ENCODE measurements around the gene FOSL1. TPM values are rescaled to one million over a fixed set of nuclear protein-coding genes. Genes with fewer than 3 reads are reported as not detected.
A peak's percentile ranks its signal among the peaks of the same experiment; 100 is the strongest.

FOSL1 gene
- total and polyA plus RNA-seq, 2 of the 13 experiments (the other 11 are each of a cell fraction or from before 2014, with no cell fraction given) = 4.0 to 4.1 TPM

- TF ChIP-seq REST (IDR thresholded peaks at IDR 0.05; ENCODE audit: borderline replicate concordance in 1 of 2, low read depth in 1 of 2, low read length in 2 of 2) = peak in 1 of 2 experiments; percentile 50; a peak in 1 of 4 replicates
- TF ChIP-seq KLF15 (CRISPR knock-in tag; IDR thresholded peaks at IDR 0.05; ENCODE audit: borderline replicate concordance) = peak; percentile 72; the same call in 1 of the 2 replicates
- peak; percentile 16; the same call in 1 of the 2 replicates for TF ChIP-seq HNRNPUL1 (IDR thresholded peaks at IDR 0.05; ENCODE audit: low read depth, low read length)
- no peak for TF ChIP-seq SOX6 (IDR thresholded peaks at IDR 0.05)
- peak; percentile 89 for TF ChIP-seq SOX6 (CRISPR knock-in tag; IDR thresholded peaks at IDR 0.05)
- TF ChIP-seq CBX5 (CRISPR knock-in tag; IDR thresholded peaks at IDR 0.05; ENCODE audit: borderline replicate concordance) = peak; percentile 49; the same call in 1 of the 2 replicates
- peak; percentile 89 for TF ChIP-seq ZBTB25 (CRISPR knock-in tag; IDR thresholded peaks at IDR 0.05)
- TF ChIP-seq POGZ (CRISPR knock-in tag; IDR thresholded peaks at IDR 0.05) = peak; percentile 38; the same call in 1 of the 2 replicates
- TF ChIP-seq BCL6 (CRISPR knock-in tag; IDR thresholded peaks at IDR 0.05) = peak; percentile 46; the same call in 1 of the 2 replicates
- TF ChIP-seq ZNF746 (CRISPR knock-in tag; IDR thresholded peaks at IDR 0.05) = 0 out of 2 replicates have a peak, but pooled peaks have one; percentile 67
- TF ChIP-seq MXD4 (CRISPR knock-in tag; IDR thresholded peaks at IDR 0.05) = peak; percentile 63
- peak; percentile 30; the same call in 1 of the 2 replicates for TF ChIP-seq ZNF441 (CRISPR knock-in tag; IDR thresholded peaks at IDR 0.05; ENCODE audit: borderline replicate concordance)
- TF ChIP-seq ZNF18 (CRISPR knock-in tag; IDR thresholded peaks at IDR 0.05; ENCODE audit: insufficient replicate concordance) = peak; percentile 21
- TF ChIP-seq CAMTA2 (CRISPR knock-in tag; IDR thresholded peaks at IDR 0.05; ENCODE audit: borderline replicate concordance) = 0 out of 2 replicates have a peak, but pooled peaks have one; percentile 46
- peak; percentile 96 for TF ChIP-seq ZNF143 (CRISPR knock-in tag; IDR thresholded peaks at IDR 0.05)
- peak; percentile 96; the same call in 1 of the 2 replicates for TF ChIP-seq ZNF567 (CRISPR knock-in tag; IDR thresholded peaks at IDR 0.05; ENCODE audit: borderline replicate concordance)
- TF ChIP-seq FOXP1 (IDR thresholded peaks at IDR 0.05) = no peak
- no peak for TF ChIP-seq FOXP1 (CRISPR knock-in tag; IDR thresholded peaks at IDR 0.05)
- TF ChIP-seq ZNF12 (CRISPR knock-in tag; IDR thresholded peaks at IDR 0.05) = peak; percentile 69
- peak; percentile 59; the same call in 1 of the 2 replicates for TF ChIP-seq ZMYM4 (CRISPR knock-in tag; IDR thresholded peaks at IDR 0.05)
- TF ChIP-seq ZNF496 (CRISPR knock-in tag; IDR thresholded peaks at IDR 0.05; ENCODE audit: insufficient replicate concordance) = no peak
- TF ChIP-seq KAT8 (CRISPR knock-in tag; IDR thresholded peaks at IDR 0.05) = peak; percentile 92
- TF ChIP-seq HDAC2 (CRISPR knock-in tag; IDR thresholded peaks at IDR 0.05) = peak; percentile 68; the same call in 1 of the 2 replicates
- peak; percentile 70; the same call in 1 of the 2 replicates for TF ChIP-seq ZNF776 (CRISPR knock-in tag; IDR thresholded peaks at IDR 0.05)
Observed at GRCh38 chr11:65857853-65858680, 42.1 kb downstream of the FOSL1 start, which contains the start of gene CFL1 (continued).
